SK-N-SH (cell line): ENCODE measurements around the gene CHERP. TPM values are rescaled to one million over a fixed set of nuclear protein-coding genes. Genes with fewer than 3 reads are reported as not detected.

Experiments
- CHD2 ChIP-seq: fragments of 150-350 bp; IDR thresholded peaks from 2 replicates; pipeline ENCODE4 v1.6.1; 2018; ENCODE audit warnings: low read length; ENCODE audit not compliant: partially characterized antibody
- ELF1 ChIP-seq: IDR thresholded peaks from 2 replicates; pipeline ENCODE4 v1.4.0; 2012
- FOXM1 ChIP-seq: IDR thresholded peaks from 2 replicates; pipeline ENCODE4 v1.4.0; 2012; ENCODE audit warnings: low read depth, mild to moderate bottlenecking
- GATA2 ChIP-seq: sonication (generic); formaldehyde crosslinking; IDR thresholded peaks from 2 replicates; pipeline ENCODE4 v1.5.0; 2020; ENCODE audit warnings: mild to moderate bottlenecking, missing genetic modification reagents
- NFIC ChIP-seq: IDR thresholded peaks from 2 replicates; pipeline ENCODE4 v1.4.0; 2012; ENCODE audit warnings: borderline replicate concordance
- NRF1 ChIP-seq: IDR thresholded peaks from 2 replicates; pipeline ENCODE4 v1.6.1; 2012; ENCODE audit warnings: low read depth, mild to moderate bottlenecking, low read length
- PBX3 ChIP-seq: IDR thresholded peaks from 2 replicates; pipeline ENCODE4; 2012
- REST ChIP-seq: IDR thresholded peaks from 2 replicates; pipeline ENCODE4 v1.6.1; 2012; ENCODE audit warnings: mild to moderate bottlenecking, low read depth, low read length, moderate library complexity
- RXRA ChIP-seq: IDR thresholded peaks from 2 replicates; pipeline ENCODE4 v1.4.0; 2012; ENCODE audit warnings: low read depth, mild to moderate bottlenecking, borderline replicate concordance
- SIN3A ChIP-seq: IDR thresholded peaks from 2 replicates; pipeline ENCODE4 v1.6.1; 2012; ENCODE audit warnings: low read depth, mild to moderate bottlenecking, low read length, moderate library complexity, borderline replicate concordance
- SMC3 ChIP-seq: IDR thresholded peaks from 2 replicates; pipeline ENCODE4 v1.6.1; 2012; ENCODE audit warnings: low read depth, low read length, improper control_type of control experiment
- YY1 ChIP-seq: IDR thresholded peaks from 2 replicates; pipeline ENCODE4 v1.4.0; 2012; ENCODE audit warnings: low read depth, mild to moderate bottlenecking
- ZBTB33 ChIP-seq: IDR thresholded peaks from 2 replicates; pipeline ENCODE4 v1.4.0; 2012; ENCODE audit warnings: low read depth, borderline replicate concordance
- polyA plus RNA-seq, 3 experiments: library from polyadenylated mRNA; depleted of rRNA; stranded (reverse); fragments of >200 nt; gene quantifications; 2 replicates each; pipeline ENCODE4 v1.2.3, GENCODE V29; 2012

The CHERP gene
- polyA plus RNA-seq, 1 of the 3 experiments (the other 2 are of a cell fraction) = 16.8 TPM

GRCh38 chr19:16584248-16585093, 42.2 kb upstream of the CHERP start (continued):
- TF ChIP-seq ELF1 = no peak
- TF ChIP-seq PBX3 = peak; percentile 66; the same call in 1 of the 2 replicates
- TF ChIP-seq SIN3A = no peak
- no peak for TF ChIP-seq GATA2 (CRISPR knock-in tag)
- no peak for TF ChIP-seq SMC3
- TF ChIP-seq RXRA = no peak
- TF ChIP-seq ZBTB33 = no peak
- no peak for TF ChIP-seq REST
- peak; percentile 16 for TF ChIP-seq CHD2
- TF ChIP-seq FOXM1 = no peak
- TF ChIP-seq NFIC = no peak
- no peak for TF ChIP-seq YY1
- no peak for TF ChIP-seq NRF1
